SHP77 treated with DMSO at 0.1 percent for 48 hours (cell line): Measurements from ENCODE around the gene ETFA.

Experiments used
- DNase-seq: peaks from one replicate; lab custom pipeline; 2025; lab: John Stamatoyannopoulos, UW

The ETFA gene

GRCh38 chr15:76193934-76194333, 117.3 kb downstream of the ETFA start:
- DNase-seq, result no peak

- no peak for DNase-seq
Measured at GRCh38 chr15:76192715-76193114, 118.6 kb downstream of the ETFA start.

GRCh38 chr15:76191539-76192244, 119.6 kb downstream of the ETFA start:
- no peak for DNase-seq

GRCh38 chr15:76190751-76191538, 120.3 kb downstream of the ETFA start:
- peak; percentile 26 for DNase-seq

GRCh38 chr15:76190070-76190564, 121.2 kb downstream of the ETFA start:
- DNase-seq, result no peak

- DNase-seq, result no peak
Measured at GRCh38 chr15:76189106-76189505, 122.2 kb downstream of the ETFA start.

- no peak for DNase-seq
Measured at GRCh38 chr15:76187163-76187562, 124.1 kb downstream of the ETFA start.

GRCh38 chr15:76185716-76186115, 125.6 kb downstream of the ETFA start:
- no peak for DNase-seq

- DNase-seq, result no peak
Measured at GRCh38 chr15:76184650-76185035, 126.6 kb downstream of the ETFA start.

- DNase-seq, result no peak
Measured at GRCh38 chr15:76183930-76184649, 127.2 kb downstream of the ETFA start.

- no peak for DNase-seq
Measured at GRCh38 chr15:76181705-76182107, 129.6 kb downstream of the ETFA start.

- DNase-seq, result no peak
Measured at GRCh38 chr15:76180321-76180720, 130.9 kb downstream of the ETFA start.

GRCh38 chr15:76179023-76179422, 132.2 kb downstream of the ETFA start:
- DNase-seq, result no peak

- DNase-seq, result no peak
Measured at GRCh38 chr15:76178296-76179000, 132.8 kb downstream of the ETFA start.

- DNase-seq, result no peak
Measured at GRCh38 chr15:76177491-76178040, 133.7 kb downstream of the ETFA start.

GRCh38 chr15:76176487-76177085, 134.7 kb downstream of the ETFA start:
- no peak for DNase-seq

- no peak for DNase-seq
Measured at GRCh38 chr15:76176059-76176458, 135.2 kb downstream of the ETFA start.

GRCh38 chr15:76175442-76175841, 135.8 kb downstream of the ETFA start:
- DNase-seq, result no peak

GRCh38 chr15:76174654-76175053, 136.6 kb downstream of the ETFA start:
- DNase-seq, result no peak

GRCh38 chr15:76173317-76173834, 137.9 kb downstream of the ETFA start:
- DNase-seq, result no peak

- DNase-seq, result no peak
Measured at GRCh38 chr15:76172782-76173181, 138.5 kb downstream of the ETFA start.
